Stimulated activated CD8-positive, alpha-beta memory T cell treated with anti-CD3 and anti-CD28 coated beads, Interleukin-15, amount 100 ng/mL, for 4 hours (primary cell): ENCODE results near the gene C2.
"Not testable (repeated sequence)": the region's sequence is repeated elsewhere in the genome, so short reads cannot be mapped to it uniquely, and the experiment has no call there.

Source experiments
- DNase-seq, 2 donors: peaks; one replicate each; pipeline ENCODE4 v3.0.0-alpha.2; 2020; ENCODE audit warnings: low read depth in 2 of 2

The C2 gene

GRCh38 chr6:31958412-31958740, 30.9 kb downstream of the C2 start:
- no peak for DNase-seq

DNA sequence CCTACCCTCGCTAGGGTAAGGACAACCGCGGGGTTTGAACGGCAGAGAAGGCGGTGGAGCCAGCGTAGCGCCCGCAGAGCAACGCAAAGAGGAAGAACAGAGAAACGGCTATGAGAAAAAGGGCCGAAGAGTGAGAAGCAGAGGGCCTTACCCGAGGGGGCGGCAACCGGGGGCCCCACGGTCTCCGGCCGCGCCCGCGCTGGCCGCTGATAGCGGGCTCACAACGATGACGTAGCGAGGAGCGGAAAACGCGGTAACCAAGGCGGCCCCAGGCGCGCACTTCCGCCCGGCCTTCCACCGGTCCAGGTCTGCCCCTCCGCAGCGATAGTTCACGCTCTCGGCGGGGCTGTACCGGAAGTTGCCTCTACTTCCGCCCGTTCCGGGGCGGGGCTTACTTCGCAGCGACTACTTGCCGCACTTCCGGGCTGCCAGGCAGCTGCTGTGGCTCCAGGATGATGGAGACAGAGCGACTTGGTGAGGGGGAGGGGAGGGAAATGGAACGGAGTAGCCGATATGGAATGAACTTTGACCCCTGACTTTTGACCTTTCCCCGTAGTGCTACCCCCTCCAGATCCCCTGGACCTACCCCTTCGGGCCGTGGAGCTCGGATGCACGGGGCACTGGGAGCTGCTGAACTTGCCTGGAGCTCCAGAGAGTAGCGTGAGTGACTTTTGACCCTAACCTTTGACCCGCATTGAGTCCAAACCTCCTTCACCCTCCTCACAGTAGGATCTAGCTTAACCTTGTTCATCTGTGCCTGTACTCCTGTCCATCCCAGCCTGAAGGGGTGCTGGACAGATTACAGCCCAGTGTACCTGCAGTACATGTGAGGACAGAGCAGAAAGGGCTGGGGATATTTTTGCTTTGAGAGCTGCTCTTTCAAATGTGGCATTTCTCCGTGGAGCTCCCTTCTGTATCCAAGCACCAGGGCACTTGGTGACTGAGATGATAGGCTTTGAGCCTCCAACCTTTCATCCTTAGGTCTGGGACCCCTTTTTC, 31.5 kb downstream of the C2 start, which contains the start of the genes NELFE and SKIC2:
Gene NELFE (minus strand): TSS at position 231 of the 999 bp plus-strand sequence. CDS start 525 bp downstream, outside the sequence.
Gene SKIC2 (plus strand): TSS at position 435 of the 999 bp plus-strand sequence. CDS start 18 bp downstream, at position 453.
- DNase-seq, result peak; percentile 96 to 97

GRCh38 chr6:31961616-31962015, 34.1 kb downstream of the C2 start:
- DNase-seq, result no peak

GRCh38 chr6:31963921-31964320, 36.4 kb downstream of the C2 start:
- no peak for DNase-seq

GRCh38 chr6:31965700-31966099, 38.2 kb downstream of the C2 start:
- DNase-seq, result no peak

- no peak for DNase-seq
These were observed 39.0 kb downstream of the C2 start for GRCh38 chr6:31966506-31966905.

GRCh38 chr6:31966997-31967925, 39.7 kb downstream of the C2 start:
- DNase-seq, result no peak

DNA sequence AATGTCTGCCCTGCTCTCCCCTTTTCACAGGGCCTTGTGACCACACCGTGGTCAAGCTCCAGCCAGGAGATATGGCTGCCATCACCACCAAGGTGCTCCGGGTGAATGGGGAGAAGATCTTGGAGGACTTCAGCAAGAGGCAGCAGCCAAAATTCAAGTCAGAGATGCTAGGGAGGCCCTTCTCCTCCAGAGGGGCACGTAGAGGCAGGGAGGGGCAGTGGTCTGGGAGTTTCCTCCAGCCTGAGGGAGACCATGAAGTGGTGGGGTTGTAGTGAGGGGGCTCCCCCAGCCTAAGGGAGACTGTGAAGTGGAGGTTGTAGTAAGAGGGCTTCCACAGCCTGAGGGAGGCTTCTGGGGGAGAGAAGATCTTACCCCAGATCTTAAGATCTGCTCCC, 40.4 kb downstream of the C2 start:
- no peak for DNase-seq

GRCh38 chr6:31968326-31968725, 40.8 kb downstream of the C2 start:
- no peak for DNase-seq

GRCh38 chr6:31968791-31969711, 41.5 kb downstream of the C2 start:
- no peak for DNase-seq

GRCh38 chr6:31969712-31970603, 42.4 kb downstream of the C2 start:
- DNase-seq, result no peak

- no peak for DNase-seq
These were observed 43.2 kb downstream of the C2 start for GRCh38 chr6:31970604-31971271.

GRCh38 chr6:31971279-31971992, 43.9 kb downstream of the C2 start:
- no peak for DNase-seq

- peak; percentile 96 to 98 for DNase-seq
These were observed 44.6 kb downstream of the C2 start, which contains the start of gene DXO for GRCh38 chr6:31971993-31972708. Gene DXO, minus strand, starts transcription at chr6:31972138. Its CDS starts 463 bp downstream, at chr6:31971675.

DNA sequence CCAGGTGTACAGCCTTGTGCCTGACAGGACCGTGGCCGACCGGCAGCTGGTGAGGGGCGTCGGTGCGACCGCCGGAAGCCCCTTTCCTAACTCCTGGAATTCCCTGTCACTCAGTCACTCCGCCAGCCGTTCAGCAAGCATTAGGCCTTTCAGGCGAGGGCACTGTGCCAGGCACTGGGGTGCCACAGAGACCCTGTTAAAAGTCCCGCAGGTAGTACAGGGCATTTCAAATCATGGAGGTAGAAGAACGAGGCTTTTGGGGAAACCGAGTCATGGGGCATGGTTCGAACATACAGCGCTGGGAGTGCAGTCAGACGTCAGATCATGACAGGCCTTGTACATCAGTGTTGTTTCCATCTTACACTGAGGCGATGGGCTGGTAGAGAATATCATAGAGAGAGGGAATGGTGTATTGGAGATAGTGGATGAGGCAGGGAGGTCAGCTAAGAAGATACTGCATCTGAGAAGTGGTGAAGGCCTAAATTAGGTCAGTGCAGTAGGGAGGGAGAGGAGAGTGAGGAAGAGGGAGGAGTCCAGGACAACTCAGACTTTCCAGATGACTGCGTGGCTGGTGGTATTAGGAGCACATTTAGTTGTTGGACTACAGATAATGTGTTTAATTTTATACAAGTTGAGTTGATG, 45.3 kb downstream of the C2 start:
- DNase-seq, result no peak

DNA sequence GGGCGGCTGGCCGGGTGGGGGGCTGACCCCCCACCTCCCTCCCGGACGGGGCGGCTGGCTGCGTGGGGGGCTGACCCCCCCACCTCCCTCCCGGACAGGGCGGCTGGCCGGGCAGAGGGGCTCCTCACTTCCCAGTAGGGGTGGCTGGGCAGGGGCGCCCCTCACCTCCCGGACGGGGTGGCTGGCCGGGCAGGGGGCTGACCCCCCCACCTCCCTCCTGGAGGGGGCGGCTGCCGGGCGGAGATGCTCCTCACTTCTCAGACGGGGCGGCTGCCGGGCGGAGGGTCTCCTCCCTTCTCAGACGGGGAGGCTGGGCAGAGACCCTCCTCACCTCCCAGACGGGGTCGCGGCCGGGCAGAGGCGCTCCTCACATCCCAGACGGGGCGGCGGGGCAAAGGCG, 48.5 kb downstream of the C2 start:
- not testable (repeated sequence) for DNase-seq

DNA sequence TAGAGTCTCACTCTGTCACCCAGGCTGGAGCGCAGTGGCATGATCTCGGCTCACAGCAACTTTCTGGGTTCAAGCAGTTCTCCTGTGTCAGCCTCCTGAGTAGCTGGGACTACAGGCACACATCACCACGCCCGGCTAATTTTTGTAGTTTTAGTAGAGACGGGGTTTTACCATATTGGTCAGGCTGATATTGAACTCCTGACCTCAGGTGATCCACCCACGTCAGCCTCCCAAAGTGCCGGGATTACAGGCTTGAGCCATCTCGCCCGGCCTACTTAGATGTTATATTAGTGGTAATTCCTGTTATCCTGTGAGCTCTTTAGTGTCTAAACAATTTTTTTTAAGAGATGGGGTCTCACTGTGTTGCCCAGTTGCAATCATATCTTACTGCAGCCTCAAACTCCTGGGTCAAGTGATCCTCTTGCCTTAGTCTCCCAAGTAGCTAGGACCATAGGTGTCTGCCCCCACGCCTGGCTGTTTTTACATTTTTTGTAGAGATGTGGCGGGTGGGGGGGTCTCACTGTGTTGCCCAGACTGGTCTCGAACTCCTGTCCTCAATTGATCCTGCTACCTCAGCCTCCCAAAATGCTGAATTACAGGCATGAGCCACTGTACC, 50.4 kb downstream of the C2 start:
- DNase-seq, result no peak
